ENCODE measurements around the gene HSF2BP.
"Not testable (repeated sequence)": the region's sequence is repeated elsewhere in the genome, so short reads cannot be mapped to it uniquely, and the experiment has no call there.

HSF2BP gene

GRCh38 chr21:43658769-43659135 is 536 bp downstream of the HSF2BP start:
- DNase-seq (ENCODE audit: low read depth) = no peak
- peak overlapping the region; percentile 96 for H3K4me3 ChIP-seq (ENCODE audit: low read depth, low read length)
- no peak for TF ChIP-seq CTCF (IDR thresholded peaks at IDR 0.05; ENCODE audit: control insufficient read depth, extremely low read depth, insufficient read depth)

- H3K4me3 ChIP-seq (ENCODE audit: low read depth, low read length) = no peak overlapping the region
- DNase-seq (ENCODE audit: low read depth) = no peak
- TF ChIP-seq CTCF (IDR thresholded peaks at IDR 0.05; ENCODE audit: control insufficient read depth, extremely low read depth, insufficient read depth) = no peak
These were observed 1.1 kb downstream of the HSF2BP start for GRCh38 chr21:43658088-43658741.

- no peak for TF ChIP-seq CTCF (IDR thresholded peaks at IDR 0.05; ENCODE audit: control insufficient read depth, extremely low read depth, insufficient read depth)
- DNase-seq (ENCODE audit: low read depth) = no peak
- H3K4me3 ChIP-seq (ENCODE audit: low read depth, low read length) = no peak overlapping the region
These were observed 1.8 kb downstream of the HSF2BP start for GRCh38 chr21:43657355-43658087.

- DNase-seq (ENCODE audit: low read depth) = no peak
- H3K4me3 ChIP-seq (ENCODE audit: low read depth, low read length) = no peak overlapping the region
- TF ChIP-seq CTCF (IDR thresholded peaks at IDR 0.05; ENCODE audit: control insufficient read depth, extremely low read depth, insufficient read depth) = no peak
These were observed 4.3 kb downstream of the HSF2BP start for GRCh38 chr21:43654806-43655489.

- TF ChIP-seq CTCF (IDR thresholded peaks at IDR 0.05; ENCODE audit: control insufficient read depth, extremely low read depth, insufficient read depth) = no peak
- DNase-seq (ENCODE audit: low read depth) = no peak
These were observed 5.7 kb downstream of the HSF2BP start for GRCh38 chr21:43653626-43654025.

GRCh38 chr21:43652616-43653015 is 6.7 kb downstream of the HSF2BP start:
- DNase-seq (ENCODE audit: low read depth) = no peak
- no peak for TF ChIP-seq CTCF (IDR thresholded peaks at IDR 0.05; ENCODE audit: control insufficient read depth, extremely low read depth, insufficient read depth)
- H3K4me3 ChIP-seq (ENCODE audit: low read depth, low read length) = no peak overlapping the region

More at GRCh38 chr21:43653626-43654025, 5.7 kb downstream of the HSF2BP start:
- no peak overlapping the region for H3K4me3 ChIP-seq (ENCODE audit: low read depth, low read length)

- not testable (repeated sequence) for H3K4me3 ChIP-seq (ENCODE audit: low read depth, low read length); DNase-seq (ENCODE audit: low read depth)
These were observed 7.4 kb downstream of the HSF2BP start for GRCh38 chr21:43651926-43652325.
